Posterior vena cava (tissue), 2 donors: ENCODE measurements around the gene KRT79. TPM values are rescaled to one million over a fixed set of nuclear protein-coding genes. Genes with fewer than 3 reads are reported as not detected.
A peak's percentile ranks its signal among the peaks of the same experiment; 100 is the strongest.

ENCODE experiments used
- DNase-seq: peaks from one replicate; pipeline ENCODE4 v3.0.0-alpha.2; 2020; ENCODE audit warnings: low spot score
- intact Hi-C, 2 donors: fragments of 100-400 bp; cut with DNase I; formaldehyde crosslinking; loops; one replicate each; pipeline versions ENCODE4 v1.14.1 to v1.14.2; 2022 to 2023
- total RNA-seq, 2 donors: library from RNA; stranded (reverse); fragmentation: NEBNext Ultra II Directional; extraction: Animal tissue kit (Norgen Biotek cat#: 25700); gene quantifications; one replicate each; pipeline ENCODE4 v1.2.1, GENCODE V29; 2021
- donor health status: DM: yes; HTN: yes; CAD: no.
- donor health status: DM: yes; HTN: yes; CAD: no.

The KRT79 gene
- total RNA-seq, 2 donors from 2014 or later: not detected

- peak; percentile 31 for DNase-seq
- intact Hi-C loops: no loop called here
These were observed 21.4 kb downstream of the KRT79 start for GRCh38 chr12:52812749-52813148.

GRCh38 chr12:52812073-52812400, 22.1 kb downstream of the KRT79 start:
- no peak for DNase-seq
- intact Hi-C loops: no loop called here

GRCh38 chr12:52811191-52812072, 22.7 kb downstream of the KRT79 start:
- DNase-seq: peak; percentile 32
- intact Hi-C loops: no loop called here

- intact Hi-C loops: no loop called here
- peak; percentile 20 for DNase-seq
These were observed 23.6 kb downstream of the KRT79 start for GRCh38 chr12:52810554-52810953.

GRCh38 chr12:52809166-52809565, 24.9 kb downstream of the KRT79 start:
- intact Hi-C loops: no loop called here
- peak; percentile 11 for DNase-seq

- intact Hi-C loops: no loop called here
- peak; percentile 64 for DNase-seq
These were observed 25.4 kb downstream of the KRT79 start for GRCh38 chr12:52808573-52809160.

- DNase-seq: peak; percentile 38
- intact Hi-C loops: no loop called here
These were observed 26.3 kb downstream of the KRT79 start for GRCh38 chr12:52807544-52808470.

GRCh38 chr12:52806821-52807543, 27.1 kb downstream of the KRT79 start:
- no peak for DNase-seq

GRCh38 chr12:52806169-52806811, 27.8 kb downstream of the KRT79 start:
- intact Hi-C loops: no loop called here
- no peak for DNase-seq

More at GRCh38 chr12:52806821-52807543, 27.1 kb downstream of the KRT79 start:
- intact Hi-C loops: no loop called here

- intact Hi-C loops: no loop called here
- no peak for DNase-seq
These were observed 28.4 kb downstream of the KRT79 start for GRCh38 chr12:52805739-52806138.

- intact Hi-C loops: no loop called here
- no peak for DNase-seq
These were observed 29.1 kb downstream of the KRT79 start for GRCh38 chr12:52805000-52805399.

GRCh38 chr12:52802442-52802841, 31.7 kb downstream of the KRT79 start:
- intact Hi-C loops: no loop called here
- no peak for DNase-seq

- DNase-seq: no peak
- intact Hi-C loops: no loop called here
These were observed 32.3 kb downstream of the KRT79 start for GRCh38 chr12:52801773-52802172.

- DNase-seq: no peak
- intact Hi-C loops: no loop called here
These were observed 33.7 kb downstream of the KRT79 start for GRCh38 chr12:52800259-52800917.

GRCh38 chr12:52799505-52800211, 34.5 kb downstream of the KRT79 start:
- DNase-seq: no peak
- intact Hi-C loops: no loop called here

- no peak for DNase-seq
- intact Hi-C loops: no loop called here
These were observed 35.2 kb downstream of the KRT79 start for GRCh38 chr12:52798671-52799504.
